Measurements from ENCODE around the gene AGRP. TPM values are rescaled to one million over a fixed set of nuclear protein-coding genes. Genes with fewer than 3 reads are reported as not detected.
A peak's percentile ranks its signal among the peaks of the same experiment; 100 is the strongest.

AGRP gene
- total and polyA plus RNA-seq, 12 donors: 2.9 to 98.1 (median 10.4) TPM

- DNase-seq: no peak
- intact Hi-C loops (cut with DNase I): no loop called here
- WGBS, 4 donors: 63 to 82% (median 74%) methylated on average over 10 to 11 of the region's 11 CpGs
Observed at GRCh38 chr16:67525176-67525860, 42.0 kb upstream of the AGRP start.

GRCh38 chr16:67521095-67521804 is 37.9 kb upstream of the AGRP start:
- peak overlapping the region in 1 of 4 donors; percentile 50 for H3K4me3 ChIP-seq
- peak; percentile 95 to 99 (median 97) for DNase-seq
- H3K36me3 ChIP-seq (replicated peaks in 1 of 2): no peaks in the 10 kb centered on the region
- intact Hi-C loops (cut with DNase I): no loop called here
- TF ChIP-seq POLR2A (IDR thresholded peaks at IDR 0.05) (peak; percentile 17 to 64), CTCF (IDR thresholded peaks at IDR 0.05) (peak; percentile 75 to 99 (median 98))
- H3K27ac ChIP-seq: peak overlapping the region; percentile 87 to 97 (median 91)
- 0 to 1% (median 0%) methylated on average over 14 to 25 of the region's 25 CpGs for WGBS, 4 donors
- no peaks in the 10 kb centered on the region for H3K27me3 ChIP-seq
- H3K4me1 ChIP-seq (replicated peaks in 1 of 2): peaks cover 0 to 7% of the 10 kb centered on the region in 2 donors
- no peaks in the 10 kb centered on the region for H3K9me3 ChIP-seq (replicated peaks in 1 of 3)

More at GRCh38 chr16:67525176-67525860, 42.0 kb upstream of the AGRP start:
- TF ChIP-seq CTCF (IDR thresholded peaks at IDR 0.05): no peak
- no peak for TF ChIP-seq POLR2A (IDR thresholded peaks at IDR 0.05)
- Histone ChIP-seq H3K27me3 (no peaks in the 10 kb centered on the region), H3K36me3 (replicated peaks in 1 of 2) (no peaks in the 10 kb centered on the region), H3K27ac (no peak overlapping the region), H3K4me3 (no peak overlapping the region), H3K9me3 (replicated peaks in 1 of 3) (no peaks in the 10 kb centered on the region), H3K4me1 (replicated peaks in 1 of 2) (peaks cover 12 to 19% of the 10 kb centered on the region in 2 donors)

- Histone ChIP-seq H3K4me1 (replicated peaks in 1 of 2) (peaks cover 0 to 7% of the 10 kb centered on the region in 2 donors), H3K27me3 (no peaks in the 10 kb centered on the region), H3K27ac (no peak overlapping the region), H3K9me3 (replicated peaks in 1 of 3) (no peaks in the 10 kb centered on the region), H3K36me3 (replicated peaks in 1 of 2) (no peaks in the 10 kb centered on the region), H3K4me3 (no peak overlapping the region)
- DNase-seq: no peak
- intact Hi-C loops (cut with DNase I): loop anchor here in 1 of 2 donors (5.0 kb wide), 1 partner anchor 37 kb away; the partner anchor contains the start of genes AGRP and ATP6V0D1
- no peak for TF ChIP-seq CTCF (IDR thresholded peaks at IDR 0.05)
- no peak for TF ChIP-seq POLR2A (IDR thresholded peaks at IDR 0.05)
- 37 to 49% (median 42%) methylated on average over 4 of the region's 4 CpGs for WGBS, 4 donors
Observed at GRCh38 chr16:67519242-67519641, 35.9 kb upstream of the AGRP start.

GRCh38 chr16:67518676-67519075 is 35.3 kb upstream of the AGRP start:
- intact Hi-C loops (cut with DNase I): loop anchor here in 1 of 2 donors (5.0 kb wide), 1 partner anchor 36 kb away; the partner anchor contains the start of genes AGRP and ATP6V0D1
- no peaks in the 10 kb centered on the region for H3K9me3 ChIP-seq (replicated peaks in 1 of 3)
- 63 to 79% (median 66%) methylated on average over 7 to 8 of the region's 8 CpGs for WGBS, 4 donors
- DNase-seq: no peak
- H3K27me3 ChIP-seq: no peaks in the 10 kb centered on the region
- TF ChIP-seq POLR2A (IDR thresholded peaks at IDR 0.05): no peak
- no peak for TF ChIP-seq CTCF (IDR thresholded peaks at IDR 0.05)
- no peak overlapping the region for H3K4me3 ChIP-seq
- H3K36me3 ChIP-seq (replicated peaks in 1 of 2): no peaks in the 10 kb centered on the region
- H3K4me1 ChIP-seq (replicated peaks in 1 of 2): peaks cover 0 to 7% of the 10 kb centered on the region in 2 donors
- H3K27ac ChIP-seq: no peak overlapping the region
